ENCODE measurements around the gene LDLRAD4. TPM values are rescaled to one million over a fixed set of nuclear protein-coding genes. Genes with fewer than 3 reads are reported as not detected.

The LDLRAD4 gene
- total and polyA plus RNA-seq, 8 donors = 2.0 to 47.9 (median 9.0) TPM

DNA sequence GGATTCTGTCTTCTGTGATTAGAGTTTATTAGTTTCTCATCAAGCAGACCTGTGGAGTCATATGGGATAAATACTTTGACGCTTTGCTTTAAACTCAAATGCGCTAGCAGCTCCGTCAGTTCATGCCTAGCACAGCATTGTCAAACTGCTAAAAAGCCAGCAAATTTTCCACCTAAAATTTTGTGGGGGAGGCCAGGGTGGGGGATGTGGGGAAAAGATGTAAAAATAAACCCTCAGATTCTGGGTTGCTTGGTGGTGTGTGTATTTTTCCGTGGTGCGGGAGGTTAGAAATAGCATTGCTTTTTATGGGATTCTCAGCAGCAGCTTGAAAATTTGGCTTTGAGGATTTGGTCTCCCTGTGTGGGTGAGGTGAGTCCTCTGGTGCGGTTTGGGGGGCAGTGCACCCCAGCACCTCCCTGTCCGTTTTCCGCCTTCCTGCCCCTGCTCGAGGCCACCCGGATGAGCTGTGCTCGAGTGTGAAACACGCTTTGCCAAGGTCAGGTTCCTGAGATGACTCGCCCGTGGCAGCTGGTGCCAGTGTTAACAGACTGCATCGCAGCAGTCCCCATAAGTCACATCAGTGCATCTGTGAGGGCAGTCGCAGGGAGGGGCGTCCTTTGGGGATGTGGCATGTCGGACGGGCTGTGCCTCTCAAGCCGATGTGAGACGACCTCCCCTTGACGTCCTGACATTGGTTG, 65.9 kb downstream of the LDLRAD4 start:
- no peak overlapping the region for H3K4me3 ChIP-seq
- H3K9me3 ChIP-seq = no peaks in the 10 kb centered on the region
- no peak overlapping the region for H3K27ac ChIP-seq
- H3K4me1 ChIP-seq = peaks cover 0 to 10% (median 3%) of the 10 kb centered on the region in 4 donors
- intact Hi-C loops (cut with DNase I; ENCODE audit: low total_unique reads) = no loop called here
- DNase-seq = no peak
- no peak for TF ChIP-seq POLR2AphosphoS5 (IDR thresholded peaks at IDR 0.05)
- no peak for TF ChIP-seq EP300 (IDR thresholded peaks at IDR 0.05)
- TF ChIP-seq, protein P1, sequence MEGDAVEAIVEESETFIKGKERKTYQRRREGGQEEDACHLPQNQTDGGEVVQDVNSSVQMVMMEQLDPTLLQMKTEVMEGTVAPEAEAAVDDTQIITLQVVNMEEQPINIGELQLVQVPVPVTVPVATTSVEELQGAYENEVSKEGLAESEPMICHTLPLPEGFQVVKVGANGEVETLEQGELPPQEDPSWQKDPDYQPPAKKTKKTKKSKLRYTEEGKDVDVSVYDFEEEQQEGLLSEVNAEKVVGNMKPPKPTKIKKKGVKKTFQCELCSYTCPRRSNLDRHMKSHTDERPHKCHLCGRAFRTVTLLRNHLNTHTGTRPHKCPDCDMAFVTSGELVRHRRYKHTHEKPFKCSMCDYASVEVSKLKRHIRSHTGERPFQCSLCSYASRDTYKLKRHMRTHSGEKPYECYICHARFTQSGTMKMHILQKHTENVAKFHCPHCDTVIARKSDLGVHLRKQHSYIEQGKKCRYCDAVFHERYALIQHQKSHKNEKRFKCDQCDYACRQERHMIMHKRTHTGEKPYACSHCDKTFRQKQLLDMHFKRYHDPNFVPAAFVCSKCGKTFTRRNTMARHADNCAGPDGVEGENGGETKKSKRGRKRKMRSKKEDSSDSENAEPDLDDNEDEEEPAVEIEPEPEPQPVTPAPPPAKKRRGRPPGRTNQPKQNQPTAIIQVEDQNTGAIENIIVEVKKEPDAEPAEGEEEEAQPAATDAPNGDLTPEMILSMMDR (IDR thresholded peaks at IDR 0.05) = no peak
- no peak for TF ChIP-seq POLR2A (IDR thresholded peaks at IDR 0.05)
- 64 to 85% (median 80%) methylated on average over 22 of the region's 22 CpGs for WGBS, 5 donors
- no peaks in the 10 kb centered on the region for H3K27me3 ChIP-seq
- peaks cover 0 to 14% (median 2%) of the 10 kb centered on the region in 4 donors for H3K36me3 ChIP-seq

- no peaks in the 10 kb centered on the region for H3K27me3 ChIP-seq
- intact Hi-C loops (cut with DNase I; ENCODE audit: low total_unique reads) = no loop called here
- peaks cover 0 to under 1% (median 0%) of the 10 kb centered on the region in 4 donors for H3K36me3 ChIP-seq
- TF ChIP-seq, protein P1 (IDR thresholded peaks at IDR 0.05) = no peak
- no peak for TF ChIP-seq EP300 (IDR thresholded peaks at IDR 0.05)
- WGBS, 5 donors = 82 to 93% (median 84%) methylated on average over 4 of the region's 4 CpGs
- H3K27ac ChIP-seq = no peak overlapping the region
- H3K4me1 ChIP-seq = peaks cover 0 to 22% (median 11%) of the 10 kb centered on the region in 4 donors
- DNase-seq = no peak
- no peak overlapping the region for H3K4me3 ChIP-seq
- H3K9me3 ChIP-seq = no peaks in the 10 kb centered on the region
Measured at GRCh38 chr18:13285874-13286273, 67.3 kb downstream of the LDLRAD4 start.

DNA sequence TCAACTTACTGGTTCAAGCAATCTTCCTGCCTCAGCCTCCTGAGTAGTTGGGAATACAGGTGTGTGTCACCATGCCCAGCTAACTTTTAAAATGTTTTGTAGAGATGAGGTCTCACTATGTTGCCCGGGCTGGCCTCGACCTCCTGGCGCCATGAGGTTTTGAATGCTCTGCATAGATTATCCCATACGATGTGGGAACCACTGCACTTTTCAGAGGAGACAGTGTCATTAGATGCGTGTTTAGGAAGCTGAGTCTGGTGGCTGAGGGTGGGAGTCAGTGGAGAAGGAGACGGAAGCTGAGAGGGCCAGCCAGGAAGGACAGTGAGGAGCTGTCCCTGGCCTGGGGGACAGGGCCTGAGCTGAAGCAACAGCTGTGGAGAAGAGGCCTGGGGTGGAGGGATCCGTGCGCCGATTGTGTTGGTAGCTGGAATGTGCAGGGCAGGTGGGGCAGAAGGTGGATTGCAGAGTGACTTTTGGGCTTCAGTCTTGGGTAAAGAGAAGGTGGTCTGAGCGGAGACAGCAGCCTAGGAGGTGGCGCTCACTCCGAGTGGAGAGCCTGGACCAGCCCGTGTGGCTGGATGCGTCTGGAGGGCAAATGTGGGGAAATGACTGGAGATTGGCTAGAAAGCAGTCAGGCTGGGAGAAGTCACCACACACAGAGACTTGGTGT, 68.0 kb downstream of the LDLRAD4 start:
- DNase-seq = no peak
- intact Hi-C loops (cut with DNase I; ENCODE audit: low total_unique reads) = no loop called here
- no peaks in the 10 kb centered on the region for H3K9me3 ChIP-seq
- H3K36me3 ChIP-seq = no peaks in the 10 kb centered on the region
- TF ChIP-seq, protein P1 (IDR thresholded peaks at IDR 0.05) = no peak
- TF ChIP-seq EP300 (IDR thresholded peaks at IDR 0.05) (no peak), POLR2A (IDR thresholded peaks at IDR 0.05) (no peak), POLR2AphosphoS5 (IDR thresholded peaks at IDR 0.05) (no peak)
- H3K27me3 ChIP-seq = no peaks in the 10 kb centered on the region
- H3K4me3 ChIP-seq = no peak overlapping the region
- peaks cover 0 to 28% (median 12%) of the 10 kb centered on the region in 4 donors for H3K4me1 ChIP-seq
- WGBS, 5 donors = 92 to 96% (median 95%) methylated on average over 14 of the region's 14 CpGs
- no peak overlapping the region for H3K27ac ChIP-seq

DNA sequence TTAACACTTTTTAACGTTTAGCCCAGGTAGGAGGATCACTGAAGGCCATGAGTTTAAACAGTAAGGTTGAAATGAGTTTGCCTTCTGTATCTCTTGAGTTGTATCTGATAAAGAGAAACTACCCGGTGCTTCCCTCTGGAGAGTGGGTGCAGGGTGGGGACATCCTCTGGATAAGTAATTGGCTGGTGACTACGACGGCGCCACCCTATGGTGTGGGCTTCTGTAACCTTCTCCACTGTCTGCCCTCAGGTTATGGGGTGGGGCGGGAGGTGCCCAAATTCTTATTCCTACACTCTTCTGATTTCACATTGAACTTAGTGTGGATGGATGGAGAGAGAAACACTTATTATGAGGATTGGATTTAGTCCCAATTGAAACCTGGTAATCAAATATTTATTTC, 68.8 kb downstream of the LDLRAD4 start:
- intact Hi-C loops (cut with DNase I; ENCODE audit: low total_unique reads) = no loop called here
- no peak overlapping the region for H3K4me3 ChIP-seq
- H3K27ac ChIP-seq = no peak overlapping the region
- H3K27me3 ChIP-seq = no peaks in the 10 kb centered on the region
- H3K4me1 ChIP-seq = peaks cover 0 to 28% (median 12%) of the 10 kb centered on the region in 4 donors
- H3K36me3 ChIP-seq = no peaks in the 10 kb centered on the region
- 65 to 72% (median 71%) methylated on average over 6 of the region's 6 CpGs for WGBS, 5 donors
- TF ChIP-seq EP300 (IDR thresholded peaks at IDR 0.05) = no peak
- TF ChIP-seq POLR2A (IDR thresholded peaks at IDR 0.05) = no peak
- TF ChIP-seq, protein P1 (IDR thresholded peaks at IDR 0.05) = no peak
- TF ChIP-seq POLR2AphosphoS5 (IDR thresholded peaks at IDR 0.05) = no peak
- H3K9me3 ChIP-seq = no peaks in the 10 kb centered on the region
- DNase-seq = no peak

Data from stomach (tissue), 9 donors.